Activated T-cell treated with anti-CD3 and anti-CD28 coated beads for 4 hours (primary cell): ENCODE results near the gene HAUS8.

Experiments
- DNase-seq: peaks from one replicate; pipeline ENCODE4 v3.0.0-alpha.2; 2020

The HAUS8 gene

DNA sequence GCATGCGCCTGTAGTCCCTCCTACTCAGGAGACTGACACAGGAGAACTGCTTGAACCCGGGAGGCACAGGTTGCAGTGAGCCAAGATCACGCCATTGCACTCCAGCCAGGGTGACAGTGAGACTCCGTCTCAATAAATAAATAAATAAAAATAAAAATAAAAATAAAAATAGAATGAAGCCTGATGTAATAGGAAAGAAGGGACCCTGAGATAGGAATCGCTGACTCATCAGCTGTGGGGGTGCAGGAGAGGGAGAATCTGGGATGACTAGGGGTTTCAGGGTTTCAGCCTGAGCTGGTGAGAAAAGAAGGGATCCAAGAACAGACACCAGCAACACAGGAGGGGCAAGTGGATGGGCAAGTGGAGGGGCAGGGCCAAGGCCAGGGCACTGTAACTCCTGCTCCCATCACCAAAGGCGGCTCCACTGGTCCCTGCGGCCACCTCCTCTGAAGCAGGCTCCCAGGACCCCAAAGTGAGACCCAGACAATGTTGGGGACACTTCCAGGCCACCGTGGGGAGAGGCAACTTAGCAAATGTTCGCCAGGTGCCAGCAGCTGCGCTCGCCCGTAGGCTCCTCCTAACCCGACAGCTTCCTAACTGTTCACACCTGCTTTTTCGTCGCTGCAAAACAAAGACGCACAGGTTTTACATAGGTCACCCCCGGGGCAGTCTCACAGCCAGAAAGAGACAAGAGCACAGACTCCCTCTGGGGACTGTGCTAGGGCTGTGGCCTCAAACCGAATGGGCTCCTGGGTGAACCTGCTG lies 1.2 kb downstream of the HAUS8 start:
- no peak for DNase-seq

DNA sequence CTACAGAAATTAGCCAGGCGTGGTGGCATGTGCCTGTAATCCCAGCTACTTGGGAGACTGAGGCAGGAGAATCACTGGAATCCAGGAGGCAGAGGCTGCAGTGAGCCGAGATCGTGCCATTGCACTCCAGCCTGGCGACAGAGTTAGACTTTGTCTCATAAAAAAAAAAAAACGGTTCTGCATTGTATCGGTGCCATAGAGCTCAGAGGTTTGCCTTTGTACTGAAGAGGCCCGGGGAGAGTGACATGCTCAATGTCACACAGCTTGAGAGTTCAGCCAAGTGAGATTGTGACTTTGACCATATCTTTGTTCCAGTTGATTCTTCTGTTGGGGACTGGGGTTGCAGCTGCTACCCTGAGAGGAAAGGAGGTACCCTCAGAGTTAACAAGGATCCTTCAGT lies 4.3 kb downstream of the HAUS8 start:
- DNase-seq, result no peak

DNA sequence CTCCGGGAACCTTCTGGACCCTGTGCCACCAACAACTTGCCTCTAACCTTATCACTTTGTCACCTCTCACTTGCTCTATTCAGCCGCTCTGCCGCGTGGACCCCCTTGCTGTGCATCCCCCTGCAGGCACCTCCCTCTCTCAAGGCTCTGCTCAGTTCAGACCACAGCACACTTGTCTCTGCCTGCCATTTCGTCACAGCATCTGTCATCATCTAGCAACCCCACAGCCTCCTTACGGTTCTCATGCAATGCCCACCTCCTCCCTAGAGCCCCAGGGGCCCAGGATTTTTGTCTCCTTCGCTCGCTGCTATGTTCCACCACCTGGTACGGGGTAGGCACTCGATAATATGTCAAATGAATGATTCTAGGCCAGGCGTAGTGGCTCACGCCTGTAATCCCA lies 4.8 kb downstream of the HAUS8 start:
- DNase-seq, result no peak

DNA sequence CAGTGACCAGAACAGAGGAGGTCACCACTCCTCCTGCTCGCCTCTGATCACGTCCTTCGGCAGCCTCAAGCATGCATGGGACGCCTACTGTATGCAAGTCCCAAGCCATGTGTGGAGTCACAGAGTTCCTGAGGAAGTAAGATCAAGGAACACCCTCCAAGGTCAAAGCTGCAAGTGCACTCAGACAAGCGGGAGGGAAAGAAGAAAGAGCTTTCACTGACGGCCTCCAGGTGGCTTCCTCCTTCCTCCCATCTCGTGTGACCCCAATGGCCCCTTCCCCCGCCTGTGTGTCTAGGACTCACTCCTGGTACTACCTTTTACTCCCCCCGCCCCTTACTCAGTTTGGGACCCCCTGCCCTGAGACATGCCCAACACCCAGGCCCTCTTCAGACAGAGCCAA lies 6.1 kb downstream of the HAUS8 start:
- DNase-seq, result no peak

DNA sequence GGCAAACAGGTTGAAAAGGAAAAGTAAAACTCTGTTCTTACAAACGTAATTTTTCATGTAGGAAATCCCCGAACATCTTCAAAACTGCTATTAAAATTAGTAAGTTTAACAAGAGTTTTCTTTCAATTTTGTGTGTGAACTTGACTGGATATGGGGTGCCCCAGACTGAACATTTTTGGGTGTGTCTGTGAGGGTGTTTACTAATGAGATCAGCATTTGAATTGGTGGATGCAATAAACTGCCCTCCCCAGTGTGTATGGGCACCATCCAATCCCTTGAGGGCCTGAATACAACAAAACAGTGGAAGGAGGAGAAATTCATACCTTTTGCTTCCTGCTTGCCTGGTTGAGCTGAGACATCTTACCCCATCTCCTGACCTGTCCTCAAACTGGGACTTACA lies 11.8 kb downstream of the HAUS8 start:
- no peak for DNase-seq

DNA sequence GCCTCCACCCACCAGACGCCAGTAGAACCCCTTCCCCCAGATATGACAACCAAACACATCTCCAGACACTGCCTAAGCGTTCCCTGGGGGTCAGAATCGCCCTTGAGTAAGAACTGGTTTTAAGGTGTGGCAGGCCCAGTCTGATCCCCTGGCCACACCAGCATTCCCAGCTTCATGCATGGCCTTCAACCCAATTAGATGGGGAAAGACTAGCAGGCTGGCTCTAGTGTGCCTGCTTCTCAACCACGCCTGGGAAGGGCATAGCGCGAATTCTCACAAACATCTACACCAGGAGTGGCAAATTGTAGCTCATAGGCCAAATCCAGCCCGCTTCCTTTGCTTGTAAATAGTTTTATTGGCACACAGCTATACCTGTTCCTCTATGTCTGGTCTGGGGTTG lies 13.6 kb downstream of the HAUS8 start:
- no peak for DNase-seq

DNA sequence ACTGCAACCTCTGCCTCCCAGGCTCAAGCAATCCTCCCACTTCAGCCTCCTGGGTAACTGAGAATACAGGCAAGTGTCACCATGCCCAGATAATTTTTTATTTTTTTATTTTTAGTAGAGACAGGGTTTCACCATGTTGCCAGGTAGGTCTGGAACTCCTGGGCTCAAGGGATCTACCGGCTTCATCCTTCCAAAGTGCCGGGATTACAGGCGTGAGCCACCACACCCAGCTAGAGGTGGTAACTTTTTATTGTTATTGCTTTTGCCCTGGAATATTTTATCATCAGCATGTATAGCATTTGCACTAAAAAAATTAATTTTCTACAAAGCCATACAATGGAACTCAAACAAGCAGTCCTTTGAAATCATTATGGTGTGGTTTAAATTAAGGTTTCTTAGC lies 14.0 kb downstream of the HAUS8 start:
- no peak for DNase-seq

DNA sequence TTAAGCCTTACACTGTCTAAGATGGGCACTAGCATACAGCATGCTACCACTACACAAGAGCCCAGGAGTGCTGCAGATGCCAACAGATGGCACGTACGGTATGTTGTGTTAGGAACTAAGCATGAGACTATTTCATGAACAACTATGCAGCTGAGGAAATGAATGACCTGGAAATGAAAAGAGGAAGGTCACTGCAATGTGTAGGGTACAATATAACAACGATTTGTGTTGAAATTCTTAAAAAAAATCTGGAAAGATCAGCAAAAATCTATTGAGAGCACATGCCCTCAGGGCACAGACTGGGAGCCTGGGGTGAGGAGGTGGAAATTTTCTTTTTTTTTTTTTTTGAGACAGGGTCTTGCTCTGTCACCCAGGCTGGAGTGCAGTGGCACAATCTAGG lies 14.4 kb downstream of the HAUS8 start:
- DNase-seq, result no peak

DNA sequence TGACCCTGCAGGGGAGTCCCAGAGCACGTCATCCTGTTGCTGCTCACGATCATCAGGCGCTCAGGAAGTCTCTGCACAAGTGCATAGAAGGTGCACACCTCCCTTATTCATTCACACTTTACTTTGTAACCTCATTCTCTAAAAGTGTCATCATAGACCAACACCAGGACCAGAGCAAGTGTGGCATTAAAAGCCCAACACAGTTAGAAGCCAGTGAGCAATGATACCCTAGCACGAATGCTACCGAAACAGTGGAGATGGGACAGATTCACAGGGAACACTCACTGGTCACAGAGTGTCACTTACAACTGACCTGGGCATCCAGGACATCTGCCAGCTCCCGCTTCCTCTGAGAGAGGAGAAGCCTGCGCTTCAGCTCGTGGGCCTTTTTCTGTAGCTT lies 17.0 kb downstream of the HAUS8 start:
- DNase-seq, result no peak

DNA sequence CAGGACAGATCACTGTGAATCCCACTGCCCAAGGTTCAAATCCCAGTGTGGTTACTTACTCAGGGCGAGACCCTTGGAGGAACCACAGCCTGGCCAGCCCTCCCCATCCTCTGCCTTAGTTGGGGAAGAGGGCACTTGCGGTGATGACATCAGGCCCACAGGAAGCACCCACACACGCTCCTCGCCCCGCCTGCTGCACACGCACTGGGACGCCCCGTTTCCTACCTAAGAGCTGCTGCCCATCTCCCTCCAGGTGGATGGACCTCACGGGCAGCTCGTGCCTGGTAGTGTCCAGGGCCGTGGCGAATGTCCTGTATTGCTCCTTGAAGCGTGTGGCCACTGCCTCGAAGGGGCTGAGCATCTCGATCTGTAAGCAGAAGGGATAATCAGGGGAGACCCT lies 19.6 kb downstream of the HAUS8 start:
- DNase-seq, result no peak

DNA sequence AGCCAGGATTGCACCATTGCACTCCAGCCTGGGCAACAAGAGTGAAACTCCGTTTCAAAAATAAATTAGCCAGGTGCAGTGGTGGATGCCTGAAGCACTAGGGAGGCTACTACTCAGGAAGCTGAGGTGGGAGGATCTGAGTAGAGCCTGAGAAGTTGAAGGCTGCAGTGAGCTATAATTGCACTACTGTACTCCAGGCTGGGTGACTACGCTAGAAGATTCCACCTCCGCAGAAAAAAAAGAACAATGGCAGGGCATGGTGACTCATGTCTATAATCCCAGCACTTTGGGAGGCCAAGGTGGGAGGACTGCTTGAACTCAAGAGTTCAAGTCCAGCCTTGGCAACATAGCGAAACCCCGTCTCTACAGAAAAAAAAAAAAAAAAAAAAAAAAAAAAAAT lies 20.5 kb downstream of the HAUS8 start:
- DNase-seq, result no peak

DNA sequence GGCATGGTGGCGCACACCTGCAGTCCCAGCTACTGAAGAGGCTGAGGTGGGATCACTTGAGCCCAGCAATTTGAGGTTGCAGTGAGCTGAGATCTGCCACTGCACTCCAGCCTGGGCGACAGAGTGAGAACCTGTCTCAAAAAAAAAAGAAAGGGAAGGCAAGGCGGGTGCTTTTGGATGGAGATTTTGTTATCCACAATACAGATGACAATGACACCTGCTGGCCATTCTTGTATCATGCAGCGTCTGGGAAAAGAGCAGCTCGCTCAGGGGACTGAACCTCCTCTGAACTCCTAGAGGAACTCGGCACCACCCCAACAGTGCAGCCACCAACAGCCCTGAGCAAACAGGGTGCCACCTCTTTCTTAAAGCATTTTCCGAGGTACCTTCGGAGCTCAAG lies 22.8 kb downstream of the HAUS8 start:
- DNase-seq, result no peak

DNA sequence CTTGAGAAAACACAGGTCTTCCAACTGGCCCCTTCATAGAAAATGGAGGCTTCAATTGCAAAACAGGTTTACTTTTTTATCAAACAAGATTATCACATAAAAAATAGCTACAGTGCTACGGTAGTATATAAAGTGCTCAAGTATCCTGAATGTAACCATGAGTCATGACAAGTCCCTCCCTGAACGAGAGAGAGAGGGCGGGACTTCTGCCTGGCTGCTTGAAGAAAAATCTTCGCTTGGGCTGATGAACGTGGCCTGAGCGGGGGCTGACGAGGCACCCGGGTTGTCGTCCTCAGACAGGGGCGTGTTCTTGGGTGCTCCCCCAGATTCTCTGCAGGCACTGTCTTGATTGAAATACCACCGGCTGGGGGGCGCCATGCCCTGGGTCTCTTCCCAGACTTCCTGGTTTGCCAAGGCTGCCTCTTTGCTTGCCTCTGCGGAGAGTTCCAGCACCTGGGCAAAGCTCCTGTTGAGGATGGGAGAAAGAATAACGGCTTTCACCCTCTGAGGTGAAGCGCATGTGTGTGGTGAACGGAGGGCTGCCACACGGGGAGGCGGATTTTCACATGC lies 25.5 kb downstream of the HAUS8 start:
- no peak for DNase-seq

DNA sequence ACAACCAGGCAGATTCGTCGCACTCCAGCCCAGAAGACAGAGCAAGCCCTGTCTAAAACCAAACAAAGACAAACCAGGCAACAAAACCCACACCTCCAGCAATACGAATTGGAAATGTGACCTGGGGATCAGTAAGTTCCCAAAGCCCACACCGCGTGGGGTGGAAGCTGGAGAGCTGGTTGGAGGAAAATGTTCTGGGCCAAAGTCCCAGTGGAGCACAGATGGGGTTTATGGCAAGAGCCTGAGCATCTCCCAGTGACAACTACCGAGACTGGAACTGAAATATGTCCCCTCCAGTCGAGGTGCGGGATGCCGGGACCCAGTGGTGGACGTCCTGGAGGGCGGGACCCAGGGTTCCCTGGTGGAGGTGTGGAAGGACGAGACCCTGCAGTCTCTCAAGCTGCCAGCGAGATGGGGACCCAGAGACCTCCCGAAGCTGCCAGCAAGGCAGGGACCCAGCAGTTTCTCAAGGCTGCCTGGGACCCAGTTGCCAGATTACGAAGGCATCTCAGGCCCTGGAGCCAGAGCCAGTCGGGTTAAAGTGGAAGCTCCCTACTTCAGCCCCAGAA lies 26.3 kb downstream of the HAUS8 start:
- no peak for DNase-seq

DNA sequence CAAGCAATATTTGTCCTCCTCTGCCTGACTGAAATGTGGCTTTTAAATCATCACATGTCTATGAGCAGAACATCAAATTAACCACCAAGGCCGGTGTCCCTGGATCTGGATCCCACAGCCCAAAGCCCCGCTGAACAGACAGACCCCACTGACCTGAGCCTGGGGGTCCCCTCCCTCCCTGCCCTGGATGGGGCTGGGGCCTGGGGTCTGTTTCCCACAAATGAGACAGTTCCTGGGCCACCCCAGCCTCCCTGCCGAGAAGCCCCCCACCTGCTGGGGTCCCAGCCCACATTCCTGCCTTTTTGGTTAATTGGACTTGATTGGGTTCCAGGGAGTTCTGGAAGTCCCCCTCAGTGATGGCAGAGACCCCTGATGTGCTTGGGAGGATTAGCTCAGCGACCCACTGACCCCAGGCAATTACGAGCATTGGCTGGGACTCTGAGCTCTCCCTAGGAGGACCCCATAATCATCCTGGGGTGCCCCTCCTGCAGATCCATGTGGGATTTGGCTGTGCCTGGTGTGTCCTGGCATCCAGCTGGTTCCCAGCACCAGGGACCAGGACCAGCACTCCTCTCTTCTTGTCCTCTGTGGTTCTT lies 29.2 kb downstream of the HAUS8 start:
- no peak for DNase-seq

DNA sequence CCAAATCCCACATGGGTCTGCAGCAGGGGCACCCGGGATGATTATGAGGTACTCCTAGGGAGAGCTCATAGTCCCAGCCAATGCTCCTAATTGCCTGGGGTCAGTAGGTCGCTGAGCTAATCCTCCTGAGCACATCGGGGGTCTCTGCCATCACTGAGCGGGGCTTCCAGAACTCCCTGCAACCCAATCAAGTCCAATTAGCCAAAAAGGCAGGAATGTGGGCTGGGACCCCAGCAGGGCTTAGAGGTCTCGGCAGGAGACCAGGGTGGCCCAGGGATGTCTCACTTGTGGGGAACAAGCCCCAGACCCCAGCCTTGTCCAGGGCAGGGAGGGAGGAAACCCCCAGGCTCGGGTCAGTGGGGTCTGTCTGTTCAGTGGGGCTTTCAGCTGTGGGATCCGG lies 31.5 kb downstream of the HAUS8 start:
- DNase-seq, result no peak

DNA sequence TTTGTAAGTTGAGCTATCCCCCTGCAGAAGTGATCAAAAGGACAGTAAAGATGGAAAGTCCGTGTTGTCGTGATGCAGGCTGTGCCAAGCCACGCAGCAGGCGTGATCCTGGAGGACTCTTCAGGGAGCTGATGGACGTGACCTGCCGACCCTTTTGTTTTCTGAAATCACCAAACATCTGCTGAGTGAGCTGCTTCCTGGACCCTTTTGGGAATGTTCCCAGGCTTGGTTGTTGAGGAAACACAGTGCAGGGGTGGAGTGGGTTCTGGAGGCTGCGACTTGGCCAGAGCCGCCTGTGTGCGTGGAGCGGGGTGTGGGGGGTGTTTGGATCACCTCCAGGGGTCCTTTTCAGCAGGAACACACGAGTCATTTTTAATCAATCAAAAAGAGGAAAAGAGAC lies 33.3 kb downstream of the HAUS8 start:
- no peak for DNase-seq

DNA sequence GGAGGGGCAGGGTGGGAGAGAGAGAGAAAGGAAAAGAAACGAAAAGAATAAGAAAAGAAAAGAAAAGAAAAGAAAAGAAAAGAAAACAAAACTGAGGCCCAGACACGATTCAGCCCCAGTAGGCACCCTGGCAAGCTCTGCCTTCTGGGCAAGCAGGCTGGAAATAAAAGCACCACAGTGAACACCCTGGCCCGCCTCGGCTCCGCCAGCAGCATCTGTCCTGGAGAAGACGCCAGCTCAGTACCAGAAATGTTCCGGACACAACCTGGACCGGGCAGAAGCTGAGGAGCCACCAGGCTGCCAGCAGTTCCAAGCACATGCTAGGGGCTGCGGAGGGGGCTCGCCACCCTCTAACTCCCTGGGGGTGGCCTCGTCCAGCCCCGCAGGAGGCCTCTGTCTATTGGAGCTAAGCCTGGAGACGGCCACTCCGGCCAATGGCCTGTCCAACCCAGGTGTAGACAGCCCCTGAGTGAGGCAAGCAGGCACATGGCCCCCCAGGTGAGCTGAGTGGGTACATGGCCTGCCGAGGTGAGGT lies 37.2 kb downstream of the HAUS8 start:
- no peak for DNase-seq

DNA sequence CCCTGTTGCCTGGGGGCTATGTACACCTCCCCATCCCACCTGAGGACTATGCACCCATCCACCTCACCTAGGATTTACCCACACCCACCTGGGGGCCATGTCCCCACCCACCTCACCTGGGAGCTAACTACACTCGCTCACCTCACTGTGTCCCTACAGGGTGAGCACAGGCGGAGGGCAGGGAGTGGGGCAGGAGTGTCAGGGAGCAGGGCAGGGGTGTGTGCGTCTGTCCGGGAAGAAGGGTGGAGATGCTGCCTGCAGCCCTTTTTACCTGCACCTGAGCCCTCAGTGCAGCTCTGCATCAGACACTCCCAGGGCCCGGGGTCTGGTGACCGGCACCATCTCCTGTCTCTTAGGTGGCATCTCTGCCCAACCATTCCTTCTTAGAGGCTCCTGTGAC lies 38.1 kb downstream of the HAUS8 start:
- no peak for DNase-seq

DNA sequence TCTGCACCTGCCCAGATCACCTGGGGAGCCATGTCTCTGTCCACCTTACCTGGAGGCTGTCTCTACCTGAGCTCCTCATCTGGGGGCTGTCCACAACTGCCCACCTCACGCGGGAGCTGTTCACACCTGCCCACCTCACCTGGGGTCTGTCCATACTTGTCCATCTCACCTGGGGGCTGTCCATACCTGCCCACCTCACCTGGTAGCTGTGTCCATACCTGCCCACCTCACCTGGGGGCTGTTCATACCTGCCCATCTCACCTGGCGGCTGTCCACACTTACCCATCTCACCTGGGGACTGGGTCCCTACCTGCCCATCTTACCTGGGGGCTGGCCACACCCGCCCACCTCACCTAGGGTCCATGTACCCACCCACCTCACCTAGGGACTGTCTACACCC lies 38.6 kb downstream of the HAUS8 start:
- no peak for DNase-seq

DNA sequence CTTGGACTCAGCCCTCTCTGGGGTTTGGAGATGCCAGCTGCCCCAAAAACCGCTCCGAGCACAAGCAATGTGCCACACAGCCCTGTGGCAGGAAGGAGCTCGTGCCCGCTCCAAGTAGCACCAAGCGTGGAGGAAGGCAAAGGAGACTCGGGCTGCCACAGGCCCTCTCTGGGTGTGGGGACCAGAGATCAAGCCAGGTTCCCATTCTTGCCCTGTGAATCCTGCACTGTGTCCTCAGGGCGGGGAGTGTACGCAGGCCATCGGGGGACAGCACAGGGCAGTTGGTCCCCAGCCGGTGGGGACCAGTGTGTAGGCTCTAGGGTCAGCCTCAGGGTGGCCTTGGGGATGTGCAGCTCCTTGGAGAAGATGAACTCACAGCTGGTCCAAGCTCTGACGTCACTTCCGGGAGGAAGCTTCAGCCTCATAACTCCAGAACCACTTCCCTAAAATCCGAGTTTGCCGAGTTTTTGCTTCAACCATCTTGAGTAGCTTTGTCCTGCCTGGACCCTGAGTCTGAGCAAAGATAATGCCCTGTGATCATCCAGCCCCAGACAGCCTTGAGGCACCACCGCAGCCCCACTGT lies 39.3 kb downstream of the HAUS8 start:
- no peak for DNase-seq

DNA sequence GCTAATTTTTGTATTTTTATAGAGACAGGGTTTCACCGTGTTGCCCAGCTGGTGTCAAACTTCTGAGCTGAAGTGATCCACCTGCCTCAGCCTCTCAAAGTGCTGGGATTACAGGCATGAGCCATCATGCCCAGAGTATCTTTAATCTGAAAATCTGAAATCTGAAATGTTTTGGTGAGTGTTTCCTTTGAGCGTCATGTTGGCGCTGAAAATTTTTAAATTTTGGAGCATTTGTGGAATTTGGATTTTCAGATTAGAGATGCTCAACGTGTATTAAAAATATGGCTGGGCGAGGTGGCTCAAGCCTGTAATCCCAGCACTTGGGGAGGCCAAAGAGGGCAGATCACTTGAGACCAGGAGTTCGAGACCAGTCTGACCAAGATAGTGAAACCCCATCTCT lies 43.5 kb downstream of the HAUS8 start:
- DNase-seq, result no peak

DNA sequence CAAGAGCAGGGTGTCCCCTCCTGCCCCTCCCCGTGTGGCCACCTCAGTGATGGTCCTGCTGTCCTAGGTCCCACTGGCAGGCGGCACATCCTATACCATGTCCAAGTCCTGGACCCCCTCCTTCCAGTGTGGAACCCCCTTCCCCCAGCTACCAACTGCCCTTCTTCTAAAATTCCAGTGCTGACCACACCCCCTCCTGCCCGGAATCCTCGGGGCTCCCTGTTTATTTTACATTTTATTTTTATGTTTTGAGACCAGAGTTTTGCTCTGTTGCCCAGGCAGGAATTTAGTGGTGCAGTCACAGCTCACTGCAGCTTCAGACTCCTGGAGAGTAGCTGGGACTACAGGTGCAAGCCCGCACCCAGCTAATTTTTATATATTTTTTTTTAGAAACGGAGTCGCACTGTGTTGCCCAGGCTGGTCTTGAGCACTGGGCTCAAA lies 47.7 kb downstream of the HAUS8 start:
- no peak for DNase-seq
